ENCODE measurements around the gene PRKRIP1. TPM values are rescaled to one million over a fixed set of nuclear protein-coding genes. Genes with fewer than 3 reads are reported as not detected.

PRKRIP1 gene
- total RNA-seq, 1 experiment from 2014 or later: 35.2 TPM

GRCh38 chr7:102418592-102418991 is 22.4 kb downstream of the PRKRIP1 start:
- ChIA-PET POLR2A (no interaction called here), CTCF (no interaction called here)
- Histone ChIP-seq H3K4me3 (ENCODE audit: low read depth, low read length) (no peak overlapping the region), H3K36me3 (ENCODE audit: control insufficient read depth, insufficient read depth, low read length) (no peaks in the 10 kb centered on the region; the same call in 1 of the 2 replicates), H3K4me1 (no peaks in the 10 kb centered on the region), H3K27me3 (replicated peaks; ENCODE audit: control insufficient read depth, insufficient read depth, low read length) (no peaks in the 10 kb centered on the region), H3K9me3 (no peaks in the 10 kb centered on the region)
- DNase-seq: no peak
- Mint-ChIP-seq H3K9me3 (ENCODE audit: unreplicated experiment) (no peaks in the 10 kb centered on the region), H3K36me3 (ENCODE audit: insufficient read depth, unreplicated experiment) (peaks cover 81% of the 10 kb centered on the region), H3K27ac (ENCODE audit: unreplicated experiment) (no peak overlapping the region), H3K27me3 (ENCODE audit: insufficient read depth, unreplicated experiment) (no peaks in the 10 kb centered on the region), H3K4me1 (ENCODE audit: low read depth, unreplicated experiment) (no peaks in the 10 kb centered on the region), H3K4me3 (ENCODE audit: unreplicated experiment) (no peak overlapping the region)
- BruUV-seq (replicated peaks): no TSS peak
- intact Hi-C loops (cut with micrococcal nuclease; ENCODE audit: unreplicated experiment): no loop called here
- TF ChIP-seq, protein P1, sequence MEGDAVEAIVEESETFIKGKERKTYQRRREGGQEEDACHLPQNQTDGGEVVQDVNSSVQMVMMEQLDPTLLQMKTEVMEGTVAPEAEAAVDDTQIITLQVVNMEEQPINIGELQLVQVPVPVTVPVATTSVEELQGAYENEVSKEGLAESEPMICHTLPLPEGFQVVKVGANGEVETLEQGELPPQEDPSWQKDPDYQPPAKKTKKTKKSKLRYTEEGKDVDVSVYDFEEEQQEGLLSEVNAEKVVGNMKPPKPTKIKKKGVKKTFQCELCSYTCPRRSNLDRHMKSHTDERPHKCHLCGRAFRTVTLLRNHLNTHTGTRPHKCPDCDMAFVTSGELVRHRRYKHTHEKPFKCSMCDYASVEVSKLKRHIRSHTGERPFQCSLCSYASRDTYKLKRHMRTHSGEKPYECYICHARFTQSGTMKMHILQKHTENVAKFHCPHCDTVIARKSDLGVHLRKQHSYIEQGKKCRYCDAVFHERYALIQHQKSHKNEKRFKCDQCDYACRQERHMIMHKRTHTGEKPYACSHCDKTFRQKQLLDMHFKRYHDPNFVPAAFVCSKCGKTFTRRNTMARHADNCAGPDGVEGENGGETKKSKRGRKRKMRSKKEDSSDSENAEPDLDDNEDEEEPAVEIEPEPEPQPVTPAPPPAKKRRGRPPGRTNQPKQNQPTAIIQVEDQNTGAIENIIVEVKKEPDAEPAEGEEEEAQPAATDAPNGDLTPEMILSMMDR (IDR thresholded peaks at IDR 0.05; ENCODE audit: insufficient read depth in 1 of 2, low read depth in 1 of 2, low read length in 1 of 2, severe bottlenecking in 1 of 2, unreplicated experiment in 1 of 2): no peak

- Mint-ChIP-seq H3K4me1 (ENCODE audit: low read depth, unreplicated experiment) (no peaks in the 10 kb centered on the region), H3K4me3 (ENCODE audit: unreplicated experiment) (no peak overlapping the region), H3K27me3 (ENCODE audit: insufficient read depth, unreplicated experiment) (no peaks in the 10 kb centered on the region), H3K9me3 (ENCODE audit: unreplicated experiment) (no peaks in the 10 kb centered on the region), H3K36me3 (ENCODE audit: insufficient read depth, unreplicated experiment) (peaks cover 77% of the 10 kb centered on the region), H3K27ac (ENCODE audit: unreplicated experiment) (no peak overlapping the region)
- DNase-seq: no peak
- ChIA-PET POLR2A (no interaction called here), CTCF (no interaction called here)
- intact Hi-C loops (cut with micrococcal nuclease; ENCODE audit: unreplicated experiment): no loop called here
- no peaks in the 10 kb centered on the region; the same call in none of the 2 replicates for H3K36me3 ChIP-seq (ENCODE audit: control insufficient read depth, insufficient read depth, low read length)
- TF ChIP-seq, protein P1 (IDR thresholded peaks at IDR 0.05; ENCODE audit: insufficient read depth in 1 of 2, low read depth in 1 of 2, low read length in 1 of 2, severe bottlenecking in 1 of 2, unreplicated experiment in 1 of 2): no peak
- no peaks in the 10 kb centered on the region for H3K27me3 ChIP-seq (replicated peaks; ENCODE audit: control insufficient read depth, insufficient read depth, low read length)
- H3K4me3 ChIP-seq (ENCODE audit: low read depth, low read length): no peak overlapping the region
- BruUV-seq (replicated peaks): no TSS peak
- no peaks in the 10 kb centered on the region for H3K9me3 ChIP-seq
- H3K4me1 ChIP-seq: no peaks in the 10 kb centered on the region
Observed at GRCh38 chr7:102421706-102422240, 25.6 kb downstream of the PRKRIP1 start.

- no TSS peak for BruUV-seq (replicated peaks)
- H3K4me3 Mint-ChIP-seq (ENCODE audit: unreplicated experiment): no peak overlapping the region
- ChIA-PET POLR2A (no interaction called here), CTCF (no interaction called here)
- H3K9me3 Mint-ChIP-seq (ENCODE audit: unreplicated experiment): no peaks in the 10 kb centered on the region
- TF ChIP-seq, protein P1 (IDR thresholded peaks at IDR 0.05; ENCODE audit: insufficient read depth in 1 of 2, low read depth in 1 of 2, low read length in 1 of 2, severe bottlenecking in 1 of 2, unreplicated experiment in 1 of 2): no peak
- H3K4me1 Mint-ChIP-seq (ENCODE audit: low read depth, unreplicated experiment): peaks cover under 1% of the 10 kb centered on the region
- Histone ChIP-seq H3K27me3 (replicated peaks; ENCODE audit: control insufficient read depth, insufficient read depth, low read length) (no peaks in the 10 kb centered on the region), H3K4me3 (ENCODE audit: low read depth, low read length) (no peak overlapping the region), H3K9me3 (no peaks in the 10 kb centered on the region), H3K4me1 (no peaks in the 10 kb centered on the region), H3K36me3 (ENCODE audit: control insufficient read depth, insufficient read depth, low read length) (no peaks in the 10 kb centered on the region; the same call in none of the 2 replicates)
- H3K27me3 Mint-ChIP-seq (ENCODE audit: insufficient read depth, unreplicated experiment): no peaks in the 10 kb centered on the region
- no peak for DNase-seq
- intact Hi-C loops (cut with micrococcal nuclease; ENCODE audit: unreplicated experiment): no loop called here
- peak overlapping the region; percentile 65 for H3K27ac Mint-ChIP-seq (ENCODE audit: unreplicated experiment)
- peaks cover 67% of the 10 kb centered on the region for H3K36me3 Mint-ChIP-seq (ENCODE audit: insufficient read depth, unreplicated experiment)
Observed at GRCh38 chr7:102424129-102424551, 28.0 kb downstream of the PRKRIP1 start.
